Glomerular endothelial cell (primary cell): ENCODE measurements around the gene SH2D3A. TPM values are rescaled to one million over a fixed set of nuclear protein-coding genes. Genes with fewer than 3 reads are reported as not detected.
"Not testable (repeated sequence)": the region's sequence is repeated elsewhere in the genome, so short reads cannot be mapped to it uniquely, and the experiment has no call there.

Experiments used
- DNase-seq: peaks from one replicate; pipeline ENCODE4 v3.0.0-alpha.2; 2011; ENCODE audit warnings: low read depth, low spot score; ENCODE audit errors: extremely low read depth
- total RNA-seq: library from RNA; depleted of rRNA; stranded (reverse); fragments of >200 nt; gene quantifications from 2 replicates; pipeline ENCODE4 v1.2.3, GENCODE V29; 2015

SH2D3A gene
- total RNA-seq = 0.53 and 0.58 TPM in 2 replicates

GRCh38 chr19:6767357-6768235, at the start of gene SH2D3A:
TSS of gene SH2D3A (minus strand) at chr19:6767435. CDS start at chr19:6763748, 3,687 bp downstream.
- DNase-seq = no peak

- DNase-seq = no peak
Observed at GRCh38 chr19:6813659-6814058, 46.4 kb upstream of the SH2D3A start.

- no peak for DNase-seq
Observed at GRCh38 chr19:6812612-6813011, 45.4 kb upstream of the SH2D3A start.

GRCh38 chr19:6811906-6812305, 44.7 kb upstream of the SH2D3A start:
- no peak for DNase-seq

- DNase-seq = no peak
Observed at GRCh38 chr19:6811378-6811777, 44.1 kb upstream of the SH2D3A start.

- DNase-seq = no peak
Observed at GRCh38 chr19:6809262-6809661, 42.0 kb upstream of the SH2D3A start.

GRCh38 chr19:6808494-6808893, 41.3 kb upstream of the SH2D3A start:
- DNase-seq = no peak

- DNase-seq = no peak
Observed at GRCh38 chr19:6807291-6807690, 40.1 kb upstream of the SH2D3A start.

GRCh38 chr19:6806488-6806887, 39.3 kb upstream of the SH2D3A start:
- DNase-seq = no peak

GRCh38 chr19:6803036-6803404, 35.8 kb upstream of the SH2D3A start:
- no peak for DNase-seq

- no peak for DNase-seq
Observed at GRCh38 chr19:6802336-6803035, 35.3 kb upstream of the SH2D3A start.

- DNase-seq = no peak
Observed at GRCh38 chr19:6801485-6802086, 34.4 kb upstream of the SH2D3A start.

- no peak for DNase-seq
Observed at GRCh38 chr19:6800991-6801484, 33.8 kb upstream of the SH2D3A start.

GRCh38 chr19:6800160-6800790, 33.0 kb upstream of the SH2D3A start:
- DNase-seq = not testable (repeated sequence)

GRCh38 chr19:6797646-6798045, 30.4 kb upstream of the SH2D3A start:
- DNase-seq = no peak

GRCh38 chr19:6796278-6796677, 29.0 kb upstream of the SH2D3A start:
- DNase-seq = no peak

GRCh38 chr19:6794686-6795431, 27.6 kb upstream of the SH2D3A start:
- DNase-seq = no peak

GRCh38 chr19:6793973-6794372, 26.7 kb upstream of the SH2D3A start:
- no peak for DNase-seq

- no peak for DNase-seq
Observed at GRCh38 chr19:6793411-6793810, 26.2 kb upstream of the SH2D3A start.

GRCh38 chr19:6791237-6791636, 24.0 kb upstream of the SH2D3A start:
- no peak for DNase-seq
